Endothelial cell of umbilical vein (primary cell): ENCODE results near the gene HLA-DOA. TPM values are rescaled to one million over a fixed set of nuclear protein-coding genes. Genes with fewer than 3 reads are reported as not detected.

Experiments
- Bru-seq: library from RNA; stranded (reverse); fragments of 400-500 nt; gene quantifications from one replicate; lab custom pipeline; 2021; lab: Mats Ljungman, UMichigan
- BruChase-seq, 2 experiments: library from RNA; stranded (reverse); fragments of 400-500 nt; gene quantifications; one replicate each; lab custom pipeline; 2021; lab: Mats Ljungman, UMichigan
- BruUV-seq: library from RNA; stranded (reverse); fragments of 400-500 nt; replicated peaks from 2 replicates; lab custom pipeline; 2021; lab: Mats Ljungman, UMichigan
- CTCF ChIA-PET: fragments of 300-600, 350-600 bp; sonication (Branson Sonifier 250); formaldehyde crosslinking; loops from one replicate; lab custom pipeline; 2021; ENCODE audit warnings: antibody characterized with exemption, inconsistent platforms; lab: Charles Lee
- POLR2A ChIA-PET: fragments of 300-600, 350-600 bp; sonication (Branson Sonifier 250); formaldehyde crosslinking; loops from one replicate; lab custom pipeline; 2021; ENCODE audit warnings: antibody characterized with exemption, inconsistent platforms; lab: Charles Lee
- DNase-seq: peaks from one replicate; pipeline ENCODE4 v3.0.0-alpha.2; 2011; ENCODE audit warnings: low read depth, low spot score
- FAIRE-seq: peaks from 2 replicates; lab custom pipeline; 2011; peaks lifted over from hg19 to GRCh38; lab: Jason Lieb, UNC
- H2AFZ ChIP-seq: 2 replicates; pipeline ENCODE4 v1.6.0; 2012; ENCODE audit warnings: low read depth, low read length, control low read depth, inconsistent platforms
- H3K27ac ChIP-seq: 2 replicates; pipeline ENCODE4 v1.5.1; 2011; ENCODE audit warnings: low read depth, mild to moderate bottlenecking, control low read depth, low read length, moderate library complexity; ENCODE audit not compliant: insufficient read depth
- H3K27me3 ChIP-seq, 2 experiments: 2 replicates each; pipeline versions ENCODE4 v1.6.0 to v1.6.1; 2011; ENCODE audit warnings: low read length in 2 of 2, mixed read lengths in 1 of 2; ENCODE audit not compliant: control insufficient read depth in 2 of 2, insufficient read depth in 2 of 2
- H3K36me3 ChIP-seq, 2 experiments: 2 replicates in 1 of 2; 3 replicates in 1 of 2; pipeline ENCODE4 v1.5.1; 2011; ENCODE audit warnings: low read length in 2 of 2, mild to moderate bottlenecking in 1 of 2, moderate library complexity in 1 of 2; ENCODE audit not compliant: control insufficient read depth in 2 of 2, insufficient read depth in 2 of 2; ENCODE audit errors: extremely low read depth in 1 of 2
- H3K4me1 ChIP-seq: 3 replicates; pipeline ENCODE4 v1.5.1; 2011; ENCODE audit warnings: mild to moderate bottlenecking, low read length; ENCODE audit not compliant: control insufficient read depth, insufficient read depth; ENCODE audit errors: extremely low read depth
- H3K4me2 ChIP-seq: 2 replicates; pipeline ENCODE4 v1.6.1; 2011; ENCODE audit warnings: low read length, control low read depth, mixed read lengths; ENCODE audit not compliant: insufficient read depth
- H3K4me3 ChIP-seq, 3 experiments: fragments of 200-600 bp in 1 of 3; sonication (generic), shearing (Covaris generic) in 1 of 3; replicated peaks in 1 of 3; 2 replicates each; pipeline ENCODE4 v1.5.1; 2011 to 2016; ENCODE audit warnings: control low read depth in 3 of 3, low read length in 3 of 3, mild to moderate bottlenecking in 2 of 3, inconsistent platforms in 1 of 3, low read depth in 1 of 3, moderate library complexity in 1 of 3; ENCODE audit not compliant: insufficient read depth in 1 of 3
- H3K79me2 ChIP-seq: 2 replicates; pipeline ENCODE4 v1.6.0; 2012; ENCODE audit warnings: low read length, inconsistent platforms; ENCODE audit not compliant: control insufficient read depth, insufficient read depth
- H3K9ac ChIP-seq: replicated peaks from 2 replicates; pipeline ENCODE3; 2011; ENCODE audit warnings: low read length, control low read depth; ENCODE audit not compliant: insufficient read depth; ENCODE audit errors: extremely low read depth
- H3K9me1 ChIP-seq: replicated peaks from 3 replicates; pipeline ENCODE4 v1.6.0; 2011; ENCODE audit warnings: mild to moderate bottlenecking, low read length; ENCODE audit not compliant: control insufficient read depth, insufficient read depth; ENCODE audit errors: extremely low read depth
- H3K9me3 ChIP-seq: replicated peaks from 2 replicates; pipeline ENCODE4 v1.5.1; 2012; ENCODE audit warnings: low read length, inconsistent platforms; ENCODE audit not compliant: control insufficient read depth, insufficient read depth
- H4K20me1 ChIP-seq: replicated peaks from 2 replicates; pipeline ENCODE3; 2011; ENCODE audit warnings: mild to moderate bottlenecking, low read length; ENCODE audit not compliant: control insufficient read depth, insufficient read depth; ENCODE audit errors: extremely low read depth
- EZH2 ChIP-seq: IDR thresholded peaks from 2 replicates; pipeline ENCODE4 v1.6.1; 2012; ENCODE audit warnings: borderline replicate concordance, low read depth, mild to moderate bottlenecking, moderate library complexity, low read length, inconsistent platforms; ENCODE audit not compliant: severe bottlenecking
- FOS ChIP-seq: IDR thresholded peaks from 2 replicates; pipeline ENCODE4 v1.6.1; 2011; ENCODE audit warnings: mild to moderate bottlenecking, low read length, moderate library complexity, borderline replicate concordance; ENCODE audit not compliant: insufficient read depth
- dilution Hi-C: fragments of 300-500 bp; cut with MboI; formaldehyde crosslinking; loops from one replicate; pipeline ENCODE4 v1.15.0; 2019; ENCODE audit warnings: low sequenced_read_pairs; ENCODE audit not compliant: extremely low pct_ligation_motif_present
- intact Hi-C: fragments of 100-400 bp; cut with micrococcal nuclease; formaldehyde crosslinking; loops from one replicate; pipeline ENCODE4 v1.10.0; 2022
- long read RNA-seq: library from polyadenylated mRNA; stranded (forward); transcript quantifications from one replicate; pipeline ENCODE4 v2.0.0, GENCODE V29; 2021
- polyA minus RNA-seq, 3 experiments: library from RNA; depleted of rRNA, polyadenylated mRNA; stranded (reverse); fragments of >200 nt; gene quantifications; 1 replicate in 1 of 3; 2 replicates in 2 of 3; pipeline ENCODE4 v1.2.3, GENCODE V29; 2011
- polyA plus RNA-seq, 4 experiments: library from polyadenylated mRNA; depleted of rRNA in 3 of 4; stranded (reverse) in 3 of 4; unstranded in 1 of 4; fragments of >200 nt; gene quantifications; 2 replicates each; pipeline versions ENCODE4 v1.2.1 to v1.2.3, GENCODE V29; 2011 to 2012; ENCODE audit warnings: missing spikeins in 1 of 4
- total RNA-seq: library from RNA; stranded (reverse); gene quantifications from 2 replicates; pipeline ENCODE4 v1.2.3, GENCODE V29; 2021

The HLA-DOA gene
- not detected in 2 replicates for total RNA-seq
- not detected in 2 replicates for polyA plus RNA-seq
- polyA plus RNA-seq (2011; cell fraction: cytosol; rRNA removed), result 0.01 TPM in 1 of 2 replicates, not detected in the other
- polyA plus RNA-seq (2011; cell fraction: nucleus; rRNA removed), result not detected in 2 replicates
- 0.04 TPM in 1 of 2 replicates, not detected in the other for polyA plus RNA-seq (2012)
- polyA minus RNA-seq, result not detected in 2 replicates
- polyA minus RNA-seq (2011; cell fraction: cytosol; rRNA and poly(A)+ RNA removed), result not detected
- polyA minus RNA-seq (2011; cell fraction: nucleus; rRNA and poly(A)+ RNA removed), result not detected in 2 replicates
- Bru-seq, nascent RNA, result not detected
- BruChase-seq, experiment 1, labeled RNA remaining after a 6-hour chase, result not detected
- not detected for BruChase-seq, experiment 2, labeled RNA remaining after a 2-hour chase
- long read RNA-seq, result 0 reads

DNA sequence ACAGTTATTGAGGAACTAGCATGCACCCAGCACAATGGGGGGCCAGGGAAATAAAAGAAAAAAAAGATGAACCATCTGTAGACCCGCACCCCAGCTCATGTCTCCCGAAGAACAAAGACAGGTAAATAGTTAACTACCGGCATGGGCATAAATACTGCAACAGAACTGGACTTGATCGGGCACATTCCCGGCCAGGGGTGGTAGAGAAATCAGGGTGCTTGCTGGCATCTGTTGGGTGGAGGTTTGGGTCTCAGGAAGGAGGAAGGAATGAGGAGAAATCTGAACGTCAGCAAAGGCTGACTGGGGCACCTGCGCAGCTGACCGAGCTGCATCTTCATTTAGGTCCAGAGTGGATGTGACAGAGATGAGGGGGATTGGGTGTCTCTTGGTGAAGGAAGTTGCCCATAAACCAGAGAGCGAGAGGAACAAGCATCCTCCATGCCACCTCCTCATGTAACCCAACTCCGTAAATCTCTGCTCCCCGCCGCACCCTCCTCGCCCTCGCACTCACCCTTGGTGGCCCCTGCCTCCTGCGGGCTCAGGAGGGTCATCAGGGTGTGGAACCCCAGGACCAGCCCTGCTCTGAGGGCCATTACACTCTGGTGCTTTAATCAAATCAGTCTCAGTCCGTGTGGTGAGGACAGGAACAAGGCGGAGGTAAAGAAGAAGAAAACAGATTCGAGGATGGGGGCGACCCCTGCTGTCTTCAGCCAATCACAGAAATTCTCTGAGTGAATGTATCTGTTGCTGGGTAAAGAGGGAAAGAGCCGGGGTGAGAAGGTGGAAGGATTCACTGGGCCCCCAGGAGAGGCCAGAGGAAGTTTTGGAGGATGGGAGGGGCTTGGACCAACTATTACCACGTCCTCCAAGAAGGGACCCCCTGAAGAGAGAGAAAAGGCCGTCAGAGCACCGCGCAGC, at the start of gene HLA-DOA:
Gene HLA-DOA, minus strand, starts transcription at position 648 of the 918 bp plus-strand sequence.
- Histone ChIP-seq H3K36me3 (no peaks in the 10 kb centered on the region), H3K9ac (no peak within 1 kb of the TSS), H4K20me1 (no peaks in the 10 kb centered on the region), H3K9me3 (no peaks in the 10 kb centered on the region), H3K27me3 (peaks cover 13 to 37% of the 10 kb centered on the region in 2 experiments), H3K4me2 (no peak within 1 kb of the TSS), H2AFZ (peak within 1 kb of the TSS; percentile 31), H3K27ac (no peak within 1 kb of the TSS), H3K9me1 (no peaks in the 10 kb centered on the region), H3K79me2 (no peaks in the 10 kb centered on the region), H3K4me1 (no peaks in the 10 kb centered on the region), H3K4me3 (no peak within 1 kb of the TSS)
- no peak for TF ChIP-seq FOS
- TF ChIP-seq EZH2, result peak; percentile 36
- FAIRE-seq (peak; percentile 42), DNase-seq (peak; percentile 30)
- CTCF ChIA-PET, result interaction anchor here (1.1 to 1.2 kb wide), 2 partner anchors 76 to 117 kb away, joined by 3 read pairs; no protein-coding TSS in a partner anchor
- dilution Hi-C loops (no loop called here), intact Hi-C loops (no loop called here)
- no TSS peak for BruUV-seq
- POLR2A ChIA-PET, result no interaction called here
